Fibroblast of lung (primary cell): ENCODE results near the gene GRB2. TPM values are rescaled to one million over a fixed set of nuclear protein-coding genes. Genes with fewer than 3 reads are reported as not detected.

Experiments used
- DNase-seq, 2 donors: peaks; one replicate each; pipeline versions ENCODE4 v3.0.0 to v3.0.0-alpha.2; 2010; ENCODE audit warnings: low read depth in 2 of 2
- H2AFZ ChIP-seq: 2 replicates; pipeline ENCODE4 v1.5.1; 2012; ENCODE audit warnings: low read length, control low read depth, inconsistent platforms
- H3K27ac ChIP-seq: 2 replicates; pipeline ENCODE4 v1.5.1; 2011; ENCODE audit warnings: low read length, control low read depth; ENCODE audit not compliant: insufficient read depth
- H3K27me3 ChIP-seq: 2 replicates; pipeline ENCODE4 v1.5.1; 2011; ENCODE audit warnings: mild to moderate bottlenecking, low read length; ENCODE audit not compliant: control insufficient read depth, insufficient read depth
- H3K36me3 ChIP-seq: 2 replicates; pipeline ENCODE4 v1.5.1; 2011; ENCODE audit warnings: low read length; ENCODE audit not compliant: control insufficient read depth, insufficient read depth
- H3K4me1 ChIP-seq: 2 replicates; pipeline ENCODE4 v1.5.1; 2011; ENCODE audit warnings: low read length; ENCODE audit not compliant: control insufficient read depth, insufficient read depth; ENCODE audit errors: extremely low read depth
- H3K4me2 ChIP-seq: 2 replicates; pipeline ENCODE4 v1.5.1; 2011; ENCODE audit warnings: low read length, control low read depth; ENCODE audit not compliant: insufficient read depth; ENCODE audit errors: extremely low read depth
- H3K4me3 ChIP-seq, 4 experiments: fragments of 200-600 bp in 1 of 4; sonication (generic) in 1 of 4; replicated peaks in 1 of 4; 2 replicates each; pipeline ENCODE4 v1.5.1; 2011 to 2016; ENCODE audit warnings: low read length in 4 of 4, low read depth in 3 of 4, mild to moderate bottlenecking in 3 of 4, control low read depth in 2 of 4, inconsistent platforms in 1 of 4, mixed read lengths in 1 of 4; ENCODE audit not compliant: insufficient read depth in 1 of 4; ENCODE audit errors: control extremely low read depth in 1 of 4
- H3K79me2 ChIP-seq: 2 replicates; pipeline ENCODE4 v1.5.1; 2012; ENCODE audit warnings: mild to moderate bottlenecking, low read length, inconsistent platforms; ENCODE audit not compliant: control insufficient read depth, insufficient read depth
- H3K9ac ChIP-seq: 2 replicates; pipeline ENCODE4 v1.5.1; 2011; ENCODE audit warnings: mild to moderate bottlenecking, low read length, control low read depth; ENCODE audit not compliant: insufficient read depth
- H3K9me3 ChIP-seq: 2 replicates; pipeline ENCODE4 v1.5.1; 2012; ENCODE audit warnings: low read depth, low read length; ENCODE audit not compliant: control insufficient read depth, insufficient read depth
- H4K20me1 ChIP-seq: 2 replicates; pipeline ENCODE4 v1.5.1; 2011; ENCODE audit warnings: low read length; ENCODE audit not compliant: control insufficient read depth, insufficient read depth; ENCODE audit errors: extremely low read depth
- EZH2 ChIP-seq: IDR thresholded peaks from 2 replicates; pipeline ENCODE4 v1.5.1; 2012; ENCODE audit warnings: low read length, control low read depth, mild to moderate bottlenecking; ENCODE audit errors: missing control alignments
- polyA plus RNA-seq, 2 donors: library from polyadenylated mRNA; depleted of rRNA in 1 of 2; stranded (reverse) in 1 of 2; unstranded in 1 of 2; fragments of >200 nt; gene quantifications; 2 replicates each; pipeline ENCODE4 v1.2.1, GENCODE V29; 2011 to 2012; ENCODE audit warnings: missing spikeins in 1 of 2
- total RNA-seq: library from RNA; depleted of rRNA; stranded (reverse); fragments of >200 nt; gene quantifications from 2 replicates; pipeline ENCODE4 v1.2.1, GENCODE V29; 2014
- TF ChIP-seq, protein P1 (sequence below), 2 donors: IDR thresholded peaks in 1 of 2; conservative IDR thresholded peaks in 1 of 2; 1 replicate in 1 of 2; 2 replicates in 1 of 2; pipeline ENCODE4 v1.5.1; 2011 to 2012; ENCODE audit warnings: low read length in 2 of 2, control low read depth in 1 of 2, inconsistent platforms in 1 of 2, low read depth in 1 of 2, mild to moderate bottlenecking in 1 of 2

Gene GRB2
- total and polyA plus RNA-seq, 2 donors (not counting 1 experiment from before 2014, with no cell fraction given), result 68.9 to 69.7 TPM

DNA sequence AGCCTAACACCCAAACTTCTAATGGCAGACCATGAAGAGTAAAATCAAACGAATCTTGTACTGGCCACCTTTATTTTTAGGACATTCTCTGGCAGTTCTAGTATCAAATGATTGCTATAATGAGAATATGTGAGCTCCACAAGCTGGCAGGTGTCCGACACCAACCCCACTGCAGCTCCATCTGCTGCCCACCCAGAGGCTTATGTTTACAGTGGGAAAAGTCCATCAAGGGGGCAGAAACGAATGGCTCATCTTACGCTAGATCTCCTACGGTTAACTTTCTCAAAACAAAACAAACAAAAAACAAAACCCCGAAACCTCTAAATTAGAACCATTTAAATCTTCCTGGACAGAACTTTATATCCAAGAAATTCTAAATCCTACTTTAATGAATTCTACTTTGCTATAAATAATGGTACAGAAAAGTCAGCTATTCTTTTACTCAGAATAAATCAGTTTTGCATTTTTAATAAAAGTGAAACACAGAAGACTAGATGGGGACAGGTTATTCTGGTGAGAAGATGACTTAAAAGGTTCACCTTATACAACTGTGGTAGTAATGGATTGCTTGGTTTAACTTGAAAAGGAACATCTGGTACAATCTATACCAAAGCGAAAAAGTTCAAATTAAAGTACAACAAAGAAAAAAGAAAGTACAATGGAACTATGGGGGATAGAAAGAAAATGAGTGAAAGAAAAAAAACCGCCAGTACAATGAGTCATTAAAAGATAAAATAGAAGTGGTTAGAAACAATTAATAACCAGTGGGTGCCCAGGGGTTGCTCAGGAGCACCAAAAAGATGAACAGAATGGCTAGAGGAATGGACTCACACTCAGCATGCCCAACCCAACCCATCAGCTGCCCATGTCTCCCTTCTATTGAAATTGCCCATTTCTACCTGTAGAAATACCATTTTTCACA, 40.2 kb downstream of the GRB2 start:
- peaks cover 6% of the 10 kb centered on the region for H3K4me1 ChIP-seq
- H3K9me3 ChIP-seq, result no peaks in the 10 kb centered on the region
- no peaks in the 10 kb centered on the region for H3K36me3 ChIP-seq
- no peak overlapping the region for H2AFZ ChIP-seq
- no peak overlapping the region for H3K9ac ChIP-seq
- TF ChIP-seq EZH2, result no peak
- TF ChIP-seq, protein P1, sequence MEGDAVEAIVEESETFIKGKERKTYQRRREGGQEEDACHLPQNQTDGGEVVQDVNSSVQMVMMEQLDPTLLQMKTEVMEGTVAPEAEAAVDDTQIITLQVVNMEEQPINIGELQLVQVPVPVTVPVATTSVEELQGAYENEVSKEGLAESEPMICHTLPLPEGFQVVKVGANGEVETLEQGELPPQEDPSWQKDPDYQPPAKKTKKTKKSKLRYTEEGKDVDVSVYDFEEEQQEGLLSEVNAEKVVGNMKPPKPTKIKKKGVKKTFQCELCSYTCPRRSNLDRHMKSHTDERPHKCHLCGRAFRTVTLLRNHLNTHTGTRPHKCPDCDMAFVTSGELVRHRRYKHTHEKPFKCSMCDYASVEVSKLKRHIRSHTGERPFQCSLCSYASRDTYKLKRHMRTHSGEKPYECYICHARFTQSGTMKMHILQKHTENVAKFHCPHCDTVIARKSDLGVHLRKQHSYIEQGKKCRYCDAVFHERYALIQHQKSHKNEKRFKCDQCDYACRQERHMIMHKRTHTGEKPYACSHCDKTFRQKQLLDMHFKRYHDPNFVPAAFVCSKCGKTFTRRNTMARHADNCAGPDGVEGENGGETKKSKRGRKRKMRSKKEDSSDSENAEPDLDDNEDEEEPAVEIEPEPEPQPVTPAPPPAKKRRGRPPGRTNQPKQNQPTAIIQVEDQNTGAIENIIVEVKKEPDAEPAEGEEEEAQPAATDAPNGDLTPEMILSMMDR (conservative IDR thresholded peaks at IDR 0.05 in 1 of 2, IDR thresholded peaks at IDR 0.05 in 1 of 2; ENCODE audit: low read depth in 1 of 2, low read length in 2 of 2), result no peak
- DNase-seq, result peak in 1 of 2 donors; percentile 58
- no peaks in the 10 kb centered on the region for H3K27me3 ChIP-seq
- H4K20me1 ChIP-seq, result peaks cover 5% of the 10 kb centered on the region
- H3K79me2 ChIP-seq, result peaks cover 53% of the 10 kb centered on the region
- H3K4me2 ChIP-seq, result no peak overlapping the region
- H3K27ac ChIP-seq, result no peak overlapping the region
- H3K4me3 ChIP-seq, result no peak overlapping the region

DNA sequence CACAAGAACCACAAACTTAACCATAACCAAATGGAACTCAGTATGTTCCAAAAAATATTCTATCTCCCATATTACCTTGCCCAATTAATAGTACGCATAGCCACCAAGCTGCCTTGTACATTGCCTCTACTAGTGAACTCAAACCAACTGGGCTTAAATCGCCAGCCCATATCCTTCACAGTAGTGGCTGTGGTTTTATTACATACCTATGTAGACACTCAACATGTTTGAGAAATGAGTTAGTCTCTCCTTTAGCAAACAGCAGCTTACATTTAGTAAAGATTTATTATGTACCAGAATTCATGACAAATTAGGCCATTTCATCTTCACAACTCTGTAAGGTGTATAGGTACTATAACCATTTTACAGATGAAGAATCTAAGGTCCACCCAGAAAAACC, 41.4 kb downstream of the GRB2 start:
- H3K27me3 ChIP-seq, result no peaks in the 10 kb centered on the region
- no peak overlapping the region for H3K9ac ChIP-seq
- TF ChIP-seq, protein P1 (conservative IDR thresholded peaks at IDR 0.05 in 1 of 2, IDR thresholded peaks at IDR 0.05 in 1 of 2; ENCODE audit: low read depth in 1 of 2, low read length in 2 of 2), result no peak
- no peak for TF ChIP-seq EZH2
- H3K27ac ChIP-seq, result no peak overlapping the region
- H4K20me1 ChIP-seq, result peaks cover 2% of the 10 kb centered on the region
- no peaks in the 10 kb centered on the region for H3K36me3 ChIP-seq
- H3K4me1 ChIP-seq, result peaks cover 6% of the 10 kb centered on the region
- H3K79me2 ChIP-seq, result peaks cover 54% of the 10 kb centered on the region
- H3K4me2 ChIP-seq, result peak overlapping the region; percentile 32
- H3K9me3 ChIP-seq, result no peaks in the 10 kb centered on the region
- DNase-seq, result peak; percentile 67 to 92
- no peak overlapping the region for H2AFZ ChIP-seq
- no peak overlapping the region for H3K4me3 ChIP-seq

DNA sequence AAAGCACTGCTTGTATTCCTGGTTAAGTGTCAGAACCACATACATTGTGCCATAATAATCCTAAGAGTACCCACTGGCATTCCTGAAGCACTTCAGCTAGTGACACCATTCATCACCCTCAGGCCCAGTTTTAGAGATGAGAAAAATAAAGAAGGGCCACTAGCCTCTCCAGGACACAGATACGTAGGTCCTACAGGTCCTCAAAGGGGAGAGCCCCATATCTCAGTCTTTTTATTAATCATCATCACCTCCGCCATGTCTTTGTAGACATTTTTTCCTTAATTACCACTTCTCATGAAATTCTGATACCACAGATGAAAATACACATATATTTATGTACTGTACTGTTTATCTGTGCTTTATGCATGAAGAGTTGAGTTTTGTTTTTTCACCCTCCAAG, 43.5 kb downstream of the GRB2 start:
- no peak overlapping the region for H3K4me3 ChIP-seq
- no peak for TF ChIP-seq EZH2
- TF ChIP-seq, protein P1 (conservative IDR thresholded peaks at IDR 0.05 in 1 of 2, IDR thresholded peaks at IDR 0.05 in 1 of 2; ENCODE audit: low read depth in 1 of 2, low read length in 2 of 2), result no peak
- no peaks in the 10 kb centered on the region for H3K27me3 ChIP-seq
- H3K9me3 ChIP-seq, result no peaks in the 10 kb centered on the region
- no peak overlapping the region for H3K4me2 ChIP-seq
- no peak overlapping the region for H2AFZ ChIP-seq
- no peak overlapping the region for H3K27ac ChIP-seq
- peaks cover 2% of the 10 kb centered on the region for H4K20me1 ChIP-seq
- no peak overlapping the region for H3K9ac ChIP-seq
- H3K36me3 ChIP-seq, result no peaks in the 10 kb centered on the region
- H3K79me2 ChIP-seq, result peaks cover 47% of the 10 kb centered on the region
- no peak for DNase-seq
- H3K4me1 ChIP-seq, result peaks cover 6% of the 10 kb centered on the region
